ENCODE data around the gene JCAD. TPM values are rescaled to one million over a fixed set of nuclear protein-coding genes. Genes with fewer than 3 reads are reported as not detected.

Gene JCAD
- total RNA-seq, 1 experiment from 2014 or later: 0.77 TPM

GRCh38 chr10:30027057-30028005, 32.1 kb downstream of the JCAD start:
- Mint-ChIP-seq H3K4me3 (no peak overlapping the region), H3K4me1 (peaks cover 7% of the 10 kb centered on the region in 2 experiments), H3K27me3 (ENCODE audit: low read depth) (peaks cover 10% of the 10 kb centered on the region), H3K36me3 (ENCODE audit: insufficient read depth in 1 of 3, low read depth in 3 of 3) (no peaks in the 10 kb centered on the region; a peak in 1 of 7 replicates), H3K9me3 (no peaks in the 10 kb centered on the region), H3K27ac (0 out of 7 replicates have a peak overlapping the region, but pooled peaks of 1 of the 3 experiments have one; percentile 74)
- Histone ChIP-seq H3K9ac (ENCODE audit: extremely low read depth, insufficient read length, low read length) (no peak overlapping the region), H3K18ac (ENCODE audit: insufficient read length, low read depth, low read length) (no peak overlapping the region), H3K4me2 (ENCODE audit: insufficient read depth, insufficient read length, low read length) (no peak overlapping the region), H3K56ac (ENCODE audit: insufficient read length, low read depth, low read length) (no peak overlapping the region), H2AK5ac (ENCODE audit: insufficient read length, low read length) (no peak overlapping the region), H3K79me1 (ENCODE audit: insufficient read depth, low read depth, low read length, poor library complexity, severe bottlenecking) (no peaks in the 10 kb centered on the region), H3K9me3 (ENCODE audit: control insufficient read depth, low read depth, low read length) (no peaks in the 10 kb centered on the region), H3K27me3 (ENCODE audit: insufficient read depth, low read length) (no peaks in the 10 kb centered on the region), H2AFZ (ENCODE audit: low read length) (no peak overlapping the region), H3T11ph (ENCODE audit: low read length) (no peak overlapping the region), H4K8ac (replicated peaks; ENCODE audit: insufficient read length, low read depth, low read length) (no peak overlapping the region), H4K20me1 (ENCODE audit: control insufficient read depth, insufficient read depth, insufficient read length) (no peaks in the 10 kb centered on the region), H3K23ac (ENCODE audit: insufficient read length, low read depth, low read length) (no peak overlapping the region), H3K4me1 (ENCODE audit: insufficient read depth, low read length) (no peaks in the 10 kb centered on the region), H3K23me2 (ENCODE audit: insufficient read length, low read depth, low read length, poor library complexity, severe bottlenecking) (no peaks in the 10 kb centered on the region), H2BK20ac (ENCODE audit: low read depth, low read length, poor library complexity, severe bottlenecking) (no peak overlapping the region), H3K14ac (ENCODE audit: insufficient read depth, low read length) (peak overlapping the region; percentile 51; the same call in 1 of the 2 replicates), H3K4ac (ENCODE audit: low read depth, low read length) (no peak overlapping the region), H4K91ac (ENCODE audit: insufficient read length, low read depth, low read length) (no peak overlapping the region), H2BK120ac (ENCODE audit: low read depth, low read length, poor library complexity, severe bottlenecking) (no peak overlapping the region), H2BK15ac (ENCODE audit: low read depth, low read length) (no peak overlapping the region), H3K27ac (ENCODE audit: insufficient read length, low read depth, low read length) (no peak overlapping the region), H2BK12ac (ENCODE audit: insufficient read length, low read depth, low read length) (no peak overlapping the region), H4K5ac (ENCODE audit: insufficient read length, low read depth, low read length) (no peak overlapping the region), H3K79me2 (ENCODE audit: insufficient read depth, low read length) (no peaks in the 10 kb centered on the region), H2BK5ac (ENCODE audit: insufficient read length, low read length) (no peak overlapping the region)
- DNase-seq: peak; percentile 72
- WGBS (ENCODE audit: extremely low coverage, insufficient read length, low lambda C conversion rate): no CpG with 5 or more reads among the region's 42 CpGs
- TF ChIP-seq CTCF (conservative IDR thresholded peaks at IDR 0.05): peak; percentile 55
